ENCODE measurements around the gene IRS2.

The IRS2 gene

GRCh38 chr13:109756778-109757177, 29.6 kb downstream of the IRS2 start:
- DNase-seq (ENCODE audit: low read depth): no peak

- no peak for DNase-seq (ENCODE audit: low read depth)
These were observed 30.4 kb downstream of the IRS2 start for GRCh38 chr13:109755997-109756396.

- DNase-seq (ENCODE audit: low read depth): no peak
These were observed 30.8 kb downstream of the IRS2 start for GRCh38 chr13:109755551-109755950.

- no peak for DNase-seq (ENCODE audit: low read depth)
These were observed 34.9 kb downstream of the IRS2 start for GRCh38 chr13:109751477-109751876.

GRCh38 chr13:109750221-109750775, 36.1 kb downstream of the IRS2 start:
- no peak for DNase-seq (ENCODE audit: low read depth)

GRCh38 chr13:109749365-109749764, 37.0 kb downstream of the IRS2 start:
- DNase-seq (ENCODE audit: low read depth): no peak

GRCh38 chr13:109748677-109749076, 37.7 kb downstream of the IRS2 start:
- DNase-seq (ENCODE audit: low read depth): no peak

- DNase-seq (ENCODE audit: low read depth): no peak
These were observed 38.9 kb downstream of the IRS2 start for GRCh38 chr13:109747524-109747923.

GRCh38 chr13:109746364-109746763, 40.0 kb downstream of the IRS2 start:
- DNase-seq (ENCODE audit: low read depth): no peak

- DNase-seq (ENCODE audit: low read depth): no peak
These were observed 40.7 kb downstream of the IRS2 start for GRCh38 chr13:109745702-109746101.

- DNase-seq (ENCODE audit: low read depth): no peak
These were observed 41.3 kb downstream of the IRS2 start for GRCh38 chr13:109745060-109745459.

- peak; percentile 15 for DNase-seq (ENCODE audit: low read depth)
These were observed 41.8 kb downstream of the IRS2 start for GRCh38 chr13:109744512-109745051.

GRCh38 chr13:109743706-109744453, 42.5 kb downstream of the IRS2 start:
- peak; percentile 64 for DNase-seq (ENCODE audit: low read depth)

GRCh38 chr13:109741966-109742365, 44.4 kb downstream of the IRS2 start:
- no peak for DNase-seq (ENCODE audit: low read depth)

GRCh38 chr13:109740721-109741120, 45.7 kb downstream of the IRS2 start:
- DNase-seq (ENCODE audit: low read depth): no peak

GRCh38 chr13:109740121-109740520, 46.3 kb downstream of the IRS2 start:
- no peak for DNase-seq (ENCODE audit: low read depth)

- DNase-seq (ENCODE audit: low read depth): no peak
These were observed 48.1 kb downstream of the IRS2 start for GRCh38 chr13:109738298-109738746.

GRCh38 chr13:109737606-109738005, 48.8 kb downstream of the IRS2 start:
- no peak for DNase-seq (ENCODE audit: low read depth)

GRCh38 chr13:109737046-109737573, 49.3 kb downstream of the IRS2 start:
- no peak for DNase-seq (ENCODE audit: low read depth)

GRCh38 chr13:109735436-109735966, 50.9 kb downstream of the IRS2 start:
- DNase-seq (ENCODE audit: low read depth): no peak

- DNase-seq (ENCODE audit: low read depth): no peak
These were observed 52.2 kb downstream of the IRS2 start for GRCh38 chr13:109734002-109734785.

- no peak for DNase-seq (ENCODE audit: low read depth)
These were observed 52.8 kb downstream of the IRS2 start for GRCh38 chr13:109733550-109733949.

All from non-pigmented ciliary epithelial cell (primary cell).